Cardiac septum (tissue), 1 donor: ENCODE measurements around the gene KRTAP3-1. TPM values are rescaled to one million over a fixed set of nuclear protein-coding genes. Genes with fewer than 3 reads are reported as not detected.
"Not testable (repeated sequence)": the region's sequence is repeated elsewhere in the genome, so short reads cannot be mapped to it uniquely, and the experiment has no call there.

Source experiments
- DNase-seq: peaks from one replicate; pipeline ENCODE4 v3.0.0-alpha.2; 2020; ENCODE audit warnings: low spot score
- intact Hi-C: fragments of 100-400 bp; cut with DNase I; formaldehyde crosslinking; loops from one replicate; pipeline ENCODE4 v1.14.0; 2022
- long read RNA-seq: library from polyadenylated mRNA; unstranded; transcript quantifications from one replicate; pipeline ENCODE4 v2.0.0, GENCODE V29; 2021
- total RNA-seq: library from RNA; stranded (reverse); fragmentation: NEBNext Ultra II Directional; extraction: Animal tissue kit (Norgen Biotek cat#: 25700); gene quantifications from one replicate; pipeline ENCODE4 v1.2.1, GENCODE V29; 2021
- donor health status: DM: no; HTN: no; CAD: no.

KRTAP3-1 gene
- not detected for total RNA-seq
- long read RNA-seq, result 0 reads

DNA sequence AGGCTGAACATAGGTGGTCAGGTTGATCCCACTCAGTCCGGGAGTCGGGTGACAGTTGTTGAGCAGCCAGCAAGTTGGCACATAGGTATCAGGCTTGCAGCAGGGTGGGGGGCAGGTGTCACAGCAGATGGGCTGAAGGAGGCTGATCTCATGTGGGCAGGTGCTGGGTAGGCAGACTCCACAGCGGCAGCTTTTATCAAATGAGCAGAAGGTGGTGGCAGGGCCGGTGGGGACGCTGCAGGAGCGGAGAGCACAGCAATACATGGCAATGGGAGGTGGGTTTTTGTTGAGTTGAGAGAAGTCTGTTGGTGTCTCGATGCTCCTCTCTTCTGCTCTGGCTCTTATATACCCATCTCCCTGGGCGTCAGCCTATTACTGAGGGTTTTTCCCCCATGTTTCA is at the start of gene KRTAP3-1:
TSS of gene KRTAP3-1 (minus strand) at position 318 of the 400 bp plus-strand sequence. CDS start at position 264, 54 bp downstream.
- no peak for DNase-seq
- intact Hi-C loops, result no loop called here

GRCh38 chr17:41057547-41057946 is 48.6 kb upstream of the KRTAP3-1 start:
- DNase-seq, result no peak
- intact Hi-C loops, result no loop called here

GRCh38 chr17:41055130-41055529 is 46.2 kb upstream of the KRTAP3-1 start, which contains the start of gene KRTAP2-2:
KRTAP2-2 (minus strand) TSS chr17:41055230; CDS start chr17:41055211, 19 bp downstream.
- DNase-seq, intact Hi-C loops: not testable (repeated sequence)

GRCh38 chr17:41054556-41054955 is 45.6 kb upstream of the KRTAP3-1 start:
- intact Hi-C loops, DNase-seq: not testable (repeated sequence)

- no peak for DNase-seq
- intact Hi-C loops, result no loop called here
Observed at GRCh38 chr17:41054025-41054424, 45.1 kb upstream of the KRTAP3-1 start.

GRCh38 chr17:41052566-41052965 is 43.6 kb upstream of the KRTAP3-1 start:
- intact Hi-C loops, result no loop called here
- DNase-seq, result no peak

GRCh38 chr17:41049110-41049509 is 40.2 kb upstream of the KRTAP3-1 start:
- intact Hi-C loops, result no loop called here
- no peak for DNase-seq

- intact Hi-C loops, result no loop called here
Observed at GRCh38 chr17:41048441-41048840, 39.5 kb upstream of the KRTAP3-1 start.

DNA sequence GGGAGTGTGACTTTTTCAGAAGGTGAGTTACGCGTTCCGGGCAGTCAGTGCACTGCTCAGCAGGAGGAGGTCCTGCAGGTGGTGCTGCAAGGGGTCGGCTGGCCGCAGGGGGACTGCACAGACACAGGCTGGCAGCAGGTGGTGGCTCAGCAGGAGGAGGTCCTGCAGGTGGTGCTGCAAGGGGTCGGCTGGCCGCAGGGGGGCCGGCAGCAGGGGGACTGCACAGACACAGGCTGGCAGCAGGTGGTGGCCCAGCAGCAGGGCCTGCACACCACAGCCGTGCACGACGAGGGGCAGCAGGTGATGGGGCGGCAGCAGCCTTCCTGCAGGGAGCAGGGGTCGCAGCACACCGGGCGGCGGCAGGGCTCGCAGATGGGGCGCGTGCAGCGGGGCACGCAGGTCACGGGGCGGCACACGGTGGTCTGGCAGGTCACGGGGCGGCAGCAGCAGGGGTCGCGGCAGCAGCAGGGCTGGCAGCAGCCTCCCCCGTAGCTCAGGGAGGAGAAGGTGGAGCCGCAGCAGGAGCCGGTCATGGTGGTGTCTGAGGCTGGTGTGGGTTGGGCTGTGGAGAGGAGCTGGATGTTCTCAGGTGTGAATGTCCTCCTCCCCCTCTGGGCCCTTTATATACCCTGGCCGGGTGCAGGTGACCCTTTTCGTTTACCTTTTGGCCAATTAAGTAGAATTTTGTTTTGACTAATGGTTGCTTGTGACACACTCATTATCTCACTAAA is 38.0 kb upstream of the KRTAP3-1 start, which contains the start of gene KRTAP2-1:
TSS of gene KRTAP2-1 (minus strand) at position 582 of the 731 bp plus-strand sequence. CDS start at position 533, 49 bp downstream.
- DNase-seq, intact Hi-C loops: not testable (repeated sequence)

More at GRCh38 chr17:41048441-41048840, 39.5 kb upstream of the KRTAP3-1 start:
- no peak for DNase-seq

- no peak for DNase-seq
- intact Hi-C loops, result no loop called here
Observed at GRCh38 chr17:41042953-41043352, 34.0 kb upstream of the KRTAP3-1 start.

DNA sequence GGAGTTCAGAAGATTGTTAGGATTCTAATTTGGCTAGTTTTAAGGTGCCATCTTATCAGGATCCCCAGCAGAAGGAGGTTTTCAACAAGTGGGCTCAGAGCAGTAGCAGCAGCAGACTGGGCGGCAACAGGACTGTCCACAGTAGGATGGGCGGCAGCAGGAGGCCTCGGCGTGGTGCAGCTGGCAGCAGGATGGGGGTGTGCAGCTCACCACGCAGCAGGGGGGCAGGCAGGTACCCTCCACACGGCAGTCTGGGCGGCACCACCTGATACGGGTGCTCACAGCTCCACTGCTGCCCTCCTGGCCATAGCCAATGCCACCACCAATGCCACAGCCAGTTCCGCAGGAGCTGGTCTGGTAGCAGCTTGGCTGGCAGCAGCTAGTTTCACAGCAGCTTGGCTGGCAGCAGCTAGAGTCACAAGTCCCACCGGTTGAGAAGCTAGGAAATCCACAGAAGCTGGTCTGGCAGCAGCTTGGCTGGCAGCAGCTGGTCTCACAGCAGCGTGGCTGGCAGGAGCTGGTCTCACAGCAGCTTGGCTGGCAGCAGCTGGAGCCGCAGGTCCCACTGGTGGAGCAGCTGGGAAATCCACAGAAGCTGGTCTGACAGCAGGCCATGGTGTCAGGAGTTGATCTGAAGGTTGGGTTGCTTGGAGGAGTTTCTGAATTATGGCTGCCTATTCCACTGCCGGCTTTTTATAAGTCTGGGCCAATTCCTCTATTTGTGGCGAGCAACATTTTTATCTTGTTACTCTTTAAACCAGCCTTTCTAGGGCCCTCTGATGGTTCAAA is 32.0 kb upstream of the KRTAP3-1 start, which contains the start of gene KRTAP1-1:
TSS of gene KRTAP1-1 (minus strand) at position 668 of the 789 bp plus-strand sequence. CDS start at position 615, 53 bp downstream.
- DNase-seq, intact Hi-C loops: not testable (repeated sequence)

DNA sequence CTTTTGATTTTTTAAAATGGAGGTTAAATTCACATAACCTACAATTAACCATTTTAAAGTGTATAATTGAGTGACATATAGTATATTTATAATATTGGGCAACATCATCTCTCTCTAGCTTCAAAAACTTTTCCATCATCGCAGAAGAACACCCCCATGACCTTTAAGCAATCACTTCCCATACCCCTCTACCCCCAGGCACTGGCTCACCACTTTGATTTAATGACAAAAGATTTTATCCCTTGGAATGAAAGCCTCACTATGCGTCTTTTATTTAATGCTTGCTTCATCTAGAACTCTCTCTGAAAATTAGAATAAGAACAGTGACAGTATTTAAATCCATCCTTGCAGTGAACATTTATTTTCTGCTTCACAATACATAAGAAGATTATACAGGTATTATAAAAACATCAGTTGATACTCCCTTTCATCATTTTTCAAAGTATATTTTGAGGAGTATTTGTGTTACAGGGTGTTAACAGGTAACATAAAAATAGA is 29.0 kb upstream of the KRTAP3-1 start:
- no peak for DNase-seq
- intact Hi-C loops, result no loop called here

GRCh38 chr17:41034346-41034935 is 25.5 kb upstream of the KRTAP3-1 start, which contains the start of gene KRTAP1-3:
KRTAP1-3 (minus strand) TSS chr17:41034874; CDS start chr17:41034821, 53 bp downstream.
- intact Hi-C loops, DNase-seq: not testable (repeated sequence)

GRCh38 chr17:41029633-41030245 is 20.8 kb upstream of the KRTAP3-1 start, which contains the start of gene KRTAP1-4:
KRTAP1-4 (minus strand) TSS chr17:41030195; CDS start chr17:41030078, 117 bp downstream.
- DNase-seq, result no peak
- intact Hi-C loops, result no loop called here

DNA sequence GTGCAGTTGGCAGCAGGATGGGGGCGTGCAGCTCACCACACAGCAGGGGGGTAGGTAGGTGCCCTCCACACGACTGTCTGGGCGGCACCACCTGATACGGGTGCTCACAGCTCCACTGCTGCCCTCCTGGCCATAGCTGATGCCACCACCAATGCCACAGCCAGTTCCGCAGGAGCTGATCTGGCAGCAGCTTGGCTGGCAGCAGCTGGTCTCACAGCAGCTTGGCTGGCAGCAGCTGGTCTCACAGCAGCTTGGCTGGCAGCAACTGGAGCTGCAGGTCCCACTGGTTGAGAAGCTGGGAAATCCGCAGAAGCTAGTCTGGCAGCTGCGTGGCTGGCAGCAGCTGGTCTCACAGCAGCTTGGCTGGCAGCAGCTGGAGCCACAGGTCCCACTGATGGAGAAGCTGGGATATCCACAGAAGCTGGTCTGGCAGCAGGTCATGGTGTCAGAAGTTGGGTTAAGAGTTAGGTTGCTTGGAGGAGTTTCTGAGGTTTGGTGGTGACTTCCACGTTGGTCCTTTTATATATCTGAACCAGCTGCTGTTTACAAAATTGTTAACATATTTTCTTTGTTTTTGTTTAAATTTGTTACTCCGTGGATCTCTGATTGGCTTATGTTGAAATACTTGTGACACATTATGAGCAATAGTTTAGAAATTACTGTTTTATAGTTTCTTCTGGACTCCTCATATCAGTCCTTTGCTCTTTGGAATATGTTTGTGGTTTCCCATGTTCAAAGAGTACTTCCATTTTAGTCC is 18.0 kb upstream of the KRTAP3-1 start, which contains the start of gene KRTAP1-5:
TSS of gene KRTAP1-5 (minus strand) at position 494 of the 757 bp plus-strand sequence. CDS start at position 441, 53 bp downstream.
- intact Hi-C loops, result no loop called here
- no peak for DNase-seq

GRCh38 chr17:41024697-41025096 is 15.8 kb upstream of the KRTAP3-1 start:
- intact Hi-C loops, result no loop called here
- DNase-seq, result no peak

- no peak for DNase-seq
- intact Hi-C loops, result no loop called here
Observed at GRCh38 chr17:41020336-41020735, 11.4 kb upstream of the KRTAP3-1 start.

- intact Hi-C loops, result no loop called here
- no peak for DNase-seq
Observed at GRCh38 chr17:41019415-41019814, 10.5 kb upstream of the KRTAP3-1 start.
